Tibial artery (tissue), 4 donors: ENCODE data around the gene ANGPTL1.

Experiments used
- DNase-seq, 2 donors: peaks; one replicate each; pipeline ENCODE4 v3.0.0-alpha.2; 2019
- H3K27ac ChIP-seq, 2 donors: fragments of 200-600 bp; sonication (generic) in 1 of 2; 1 replicate in 1 of 2; 2 replicates in 1 of 2; pipeline ENCODE4 v1.5.1; 2018 to 2019; ENCODE audit warnings: mild to moderate bottlenecking in 1 of 2
- H3K27me3 ChIP-seq, 2 donors: fragments of 200-600 bp; sonication (generic) in 1 of 2; one replicate each; pipeline versions ENCODE4 v1.5.1 to v1.6.0; 2016 to 2019
- H3K36me3 ChIP-seq, 3 donors: fragments of 200-600 bp; sonication (generic) in 2 of 3; one replicate each; pipeline ENCODE4 v1.5.1; 2016 to 2019; ENCODE audit warnings: mild to moderate bottlenecking in 2 of 3
- H3K4me1 ChIP-seq, 4 donors: fragments of 200-600 bp; sonication (generic) in 2 of 4; 1 replicate in 3 of 4; 2 replicates in 1 of 4; pipeline ENCODE4 v1.5.1; 2016 to 2019
- H3K4me3 ChIP-seq, 2 donors: fragments of 200-600 bp; sonication (generic) in 1 of 2; 1 replicate in 1 of 2; 2 replicates in 1 of 2; pipeline ENCODE4 v1.5.1; 2018 to 2019; ENCODE audit warnings: mild to moderate bottlenecking in 2 of 2
- H3K9me3 ChIP-seq, 3 donors: fragments of 200-600 bp; sonication (generic) in 1 of 3; one replicate each; pipeline ENCODE4 v1.5.1; 2016 to 2019
- intact Hi-C: fragments of 100-400 bp; cut with DNase I; formaldehyde crosslinking; loops from one replicate; pipeline ENCODE4 v1.15.0; 2023; ENCODE audit warnings: low total_unique reads
- TF ChIP-seq, protein P1 (sequence below), 2 experiments: fragments of 200-600 bp in 1 of 2; fragments of 450-650 bp in 1 of 2; IDR thresholded peaks; one replicate each; pipeline ENCODE4 v1.5.1; 2017 to 2019; ENCODE audit warnings: antibody characterized with exemption in 2 of 2, mild to moderate bottlenecking in 1 of 2, moderate library complexity in 1 of 2

The ANGPTL1 gene

DNA sequence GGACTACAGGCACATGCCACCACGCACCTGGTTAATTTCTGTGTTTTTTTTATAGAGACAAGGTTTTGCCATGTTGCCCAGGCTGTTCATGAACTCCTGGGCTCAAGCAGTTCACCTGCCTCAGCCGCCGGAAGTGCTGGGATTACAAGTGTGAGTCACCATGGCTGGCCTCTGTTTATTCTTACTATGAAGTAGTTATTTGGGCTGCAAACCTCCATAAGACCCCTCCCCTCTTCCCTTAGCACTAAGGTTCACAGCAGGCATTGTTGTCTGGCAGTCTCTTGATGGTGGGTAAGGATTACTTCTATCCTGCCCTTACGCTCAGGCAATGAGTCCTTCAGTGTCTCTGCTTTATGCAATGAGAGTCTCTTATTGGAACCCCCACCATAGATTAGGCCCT, 51.8 kb downstream of the ANGPTL1 start:
- no peak overlapping the region for H3K27ac ChIP-seq
- H3K4me1 ChIP-seq, result no peaks in the 10 kb centered on the region
- no peak overlapping the region for H3K4me3 ChIP-seq
- no peaks in the 10 kb centered on the region for H3K36me3 ChIP-seq
- intact Hi-C loops, result no loop called here
- TF ChIP-seq, protein P1, sequence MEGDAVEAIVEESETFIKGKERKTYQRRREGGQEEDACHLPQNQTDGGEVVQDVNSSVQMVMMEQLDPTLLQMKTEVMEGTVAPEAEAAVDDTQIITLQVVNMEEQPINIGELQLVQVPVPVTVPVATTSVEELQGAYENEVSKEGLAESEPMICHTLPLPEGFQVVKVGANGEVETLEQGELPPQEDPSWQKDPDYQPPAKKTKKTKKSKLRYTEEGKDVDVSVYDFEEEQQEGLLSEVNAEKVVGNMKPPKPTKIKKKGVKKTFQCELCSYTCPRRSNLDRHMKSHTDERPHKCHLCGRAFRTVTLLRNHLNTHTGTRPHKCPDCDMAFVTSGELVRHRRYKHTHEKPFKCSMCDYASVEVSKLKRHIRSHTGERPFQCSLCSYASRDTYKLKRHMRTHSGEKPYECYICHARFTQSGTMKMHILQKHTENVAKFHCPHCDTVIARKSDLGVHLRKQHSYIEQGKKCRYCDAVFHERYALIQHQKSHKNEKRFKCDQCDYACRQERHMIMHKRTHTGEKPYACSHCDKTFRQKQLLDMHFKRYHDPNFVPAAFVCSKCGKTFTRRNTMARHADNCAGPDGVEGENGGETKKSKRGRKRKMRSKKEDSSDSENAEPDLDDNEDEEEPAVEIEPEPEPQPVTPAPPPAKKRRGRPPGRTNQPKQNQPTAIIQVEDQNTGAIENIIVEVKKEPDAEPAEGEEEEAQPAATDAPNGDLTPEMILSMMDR (IDR thresholded peaks at IDR 0.05), result no peak
- H3K27me3 ChIP-seq, result no peaks in the 10 kb centered on the region
- no peaks in the 10 kb centered on the region for H3K9me3 ChIP-seq
- DNase-seq, result no peak

GRCh38 chr1:178818416-178818815, 52.5 kb downstream of the ANGPTL1 start:
- H3K4me1 ChIP-seq, result no peaks in the 10 kb centered on the region
- no peak overlapping the region for H3K27ac ChIP-seq
- H3K27me3 ChIP-seq, result no peaks in the 10 kb centered on the region
- no peaks in the 10 kb centered on the region for H3K36me3 ChIP-seq
- H3K9me3 ChIP-seq, result no peaks in the 10 kb centered on the region
- intact Hi-C loops, result no loop called here
- no peak for DNase-seq
- TF ChIP-seq, protein P1 (IDR thresholded peaks at IDR 0.05), result no peak
- H3K4me3 ChIP-seq, result no peak overlapping the region

DNA sequence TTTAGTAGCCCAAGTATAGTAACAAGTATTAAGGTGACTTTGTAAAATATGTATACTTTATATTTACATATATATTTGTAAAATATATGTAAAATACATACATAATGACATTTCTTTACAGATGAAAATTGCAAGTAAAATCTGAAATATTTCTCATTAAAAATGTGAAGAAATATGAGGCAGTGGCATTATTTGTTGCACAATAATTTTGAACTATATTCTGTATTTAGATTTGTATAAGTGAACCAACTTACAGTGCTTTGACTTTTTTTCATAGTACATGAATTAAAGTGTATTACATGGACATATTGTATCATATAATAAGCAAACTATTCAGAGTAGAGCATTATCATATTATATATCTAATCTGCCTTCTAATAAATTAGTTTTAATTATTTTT, 60.3 kb downstream of the ANGPTL1 start:
- no peak for DNase-seq
- H3K27ac ChIP-seq, result no peak overlapping the region
- intact Hi-C loops, result no loop called here
- TF ChIP-seq, protein P1 (IDR thresholded peaks at IDR 0.05), result no peak
- H3K9me3 ChIP-seq, result no peaks in the 10 kb centered on the region
- no peaks in the 10 kb centered on the region for H3K27me3 ChIP-seq
- H3K36me3 ChIP-seq, result no peaks in the 10 kb centered on the region
- H3K4me3 ChIP-seq, result no peak overlapping the region
- no peaks in the 10 kb centered on the region for H3K4me1 ChIP-seq

GRCh38 chr1:178808529-178808928, 62.3 kb downstream of the ANGPTL1 start:
- TF ChIP-seq, protein P1 (IDR thresholded peaks at IDR 0.05), result no peak
- Histone ChIP-seq H3K9me3 (no peaks in the 10 kb centered on the region), H3K4me1 (no peaks in the 10 kb centered on the region), H3K27ac (no peak overlapping the region), H3K4me3 (no peak overlapping the region), H3K27me3 (no peaks in the 10 kb centered on the region), H3K36me3 (no peaks in the 10 kb centered on the region)
- intact Hi-C loops, result no loop called here
- DNase-seq, result no peak

- no peaks in the 10 kb centered on the region for H3K27me3 ChIP-seq
- H3K9me3 ChIP-seq, result no peaks in the 10 kb centered on the region
- no peaks in the 10 kb centered on the region for H3K4me1 ChIP-seq
- intact Hi-C loops, result no loop called here
- no peaks in the 10 kb centered on the region for H3K36me3 ChIP-seq
- H3K4me3 ChIP-seq, result no peak overlapping the region
- no peak overlapping the region for H3K27ac ChIP-seq
- TF ChIP-seq, protein P1 (IDR thresholded peaks at IDR 0.05), result no peak
- DNase-seq, result no peak
Measured at GRCh38 chr1:178806665-178807300, 64.1 kb downstream of the ANGPTL1 start.

GRCh38 chr1:178802873-178803272, 68.0 kb downstream of the ANGPTL1 start:
- Histone ChIP-seq H3K4me3 (no peak overlapping the region), H3K9me3 (peaks cover 0 to 12% (median 0%) of the 10 kb centered on the region in 3 donors), H3K36me3 (peaks cover 0 to 5% (median 4%) of the 10 kb centered on the region in 3 donors), H3K4me1 (no peaks in the 10 kb centered on the region), H3K27ac (no peak overlapping the region), H3K27me3 (no peaks in the 10 kb centered on the region)
- intact Hi-C loops, result no loop called here
- TF ChIP-seq, protein P1 (IDR thresholded peaks at IDR 0.05), result no peak
- DNase-seq, result no peak
